Panc1 (cell line): ENCODE data around the gene PTCD2.

Source experiments
- POLR2AphosphoS5 ChIP-seq: IDR thresholded peaks from 2 replicates; pipeline ENCODE4 v1.6.1; 2012; ENCODE audit warnings: mild to moderate bottlenecking, low read depth, low read length, moderate library complexity
- TF ChIP-seq, protein P1 (sequence below): fragments of 450-650 bp; IDR thresholded peaks from 2 replicates; pipeline ENCODE4 v1.5.1; 2017; ENCODE audit warnings: mild to moderate bottlenecking
- TF ChIP-seq, protein P2 (sequence below), 2 experiments: IDR thresholded peaks; 2 replicates each; pipeline ENCODE4 v1.6.1; 2011 to 2012; ENCODE audit warnings: low read depth in 2 of 2, control low read depth in 1 of 2, low read length in 1 of 2, mild to moderate bottlenecking in 1 of 2, moderate library complexity in 1 of 2; ENCODE audit not compliant: insufficient read depth in 1 of 2

GRCh38 chr5:72369301-72369700 is 49.1 kb downstream of the PTCD2 start:
- TF ChIP-seq, protein P1, sequence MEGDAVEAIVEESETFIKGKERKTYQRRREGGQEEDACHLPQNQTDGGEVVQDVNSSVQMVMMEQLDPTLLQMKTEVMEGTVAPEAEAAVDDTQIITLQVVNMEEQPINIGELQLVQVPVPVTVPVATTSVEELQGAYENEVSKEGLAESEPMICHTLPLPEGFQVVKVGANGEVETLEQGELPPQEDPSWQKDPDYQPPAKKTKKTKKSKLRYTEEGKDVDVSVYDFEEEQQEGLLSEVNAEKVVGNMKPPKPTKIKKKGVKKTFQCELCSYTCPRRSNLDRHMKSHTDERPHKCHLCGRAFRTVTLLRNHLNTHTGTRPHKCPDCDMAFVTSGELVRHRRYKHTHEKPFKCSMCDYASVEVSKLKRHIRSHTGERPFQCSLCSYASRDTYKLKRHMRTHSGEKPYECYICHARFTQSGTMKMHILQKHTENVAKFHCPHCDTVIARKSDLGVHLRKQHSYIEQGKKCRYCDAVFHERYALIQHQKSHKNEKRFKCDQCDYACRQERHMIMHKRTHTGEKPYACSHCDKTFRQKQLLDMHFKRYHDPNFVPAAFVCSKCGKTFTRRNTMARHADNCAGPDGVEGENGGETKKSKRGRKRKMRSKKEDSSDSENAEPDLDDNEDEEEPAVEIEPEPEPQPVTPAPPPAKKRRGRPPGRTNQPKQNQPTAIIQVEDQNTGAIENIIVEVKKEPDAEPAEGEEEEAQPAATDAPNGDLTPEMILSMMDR, result no peak
- TF ChIP-seq POLR2AphosphoS5, result no peak
- TF ChIP-seq, protein P2, sequence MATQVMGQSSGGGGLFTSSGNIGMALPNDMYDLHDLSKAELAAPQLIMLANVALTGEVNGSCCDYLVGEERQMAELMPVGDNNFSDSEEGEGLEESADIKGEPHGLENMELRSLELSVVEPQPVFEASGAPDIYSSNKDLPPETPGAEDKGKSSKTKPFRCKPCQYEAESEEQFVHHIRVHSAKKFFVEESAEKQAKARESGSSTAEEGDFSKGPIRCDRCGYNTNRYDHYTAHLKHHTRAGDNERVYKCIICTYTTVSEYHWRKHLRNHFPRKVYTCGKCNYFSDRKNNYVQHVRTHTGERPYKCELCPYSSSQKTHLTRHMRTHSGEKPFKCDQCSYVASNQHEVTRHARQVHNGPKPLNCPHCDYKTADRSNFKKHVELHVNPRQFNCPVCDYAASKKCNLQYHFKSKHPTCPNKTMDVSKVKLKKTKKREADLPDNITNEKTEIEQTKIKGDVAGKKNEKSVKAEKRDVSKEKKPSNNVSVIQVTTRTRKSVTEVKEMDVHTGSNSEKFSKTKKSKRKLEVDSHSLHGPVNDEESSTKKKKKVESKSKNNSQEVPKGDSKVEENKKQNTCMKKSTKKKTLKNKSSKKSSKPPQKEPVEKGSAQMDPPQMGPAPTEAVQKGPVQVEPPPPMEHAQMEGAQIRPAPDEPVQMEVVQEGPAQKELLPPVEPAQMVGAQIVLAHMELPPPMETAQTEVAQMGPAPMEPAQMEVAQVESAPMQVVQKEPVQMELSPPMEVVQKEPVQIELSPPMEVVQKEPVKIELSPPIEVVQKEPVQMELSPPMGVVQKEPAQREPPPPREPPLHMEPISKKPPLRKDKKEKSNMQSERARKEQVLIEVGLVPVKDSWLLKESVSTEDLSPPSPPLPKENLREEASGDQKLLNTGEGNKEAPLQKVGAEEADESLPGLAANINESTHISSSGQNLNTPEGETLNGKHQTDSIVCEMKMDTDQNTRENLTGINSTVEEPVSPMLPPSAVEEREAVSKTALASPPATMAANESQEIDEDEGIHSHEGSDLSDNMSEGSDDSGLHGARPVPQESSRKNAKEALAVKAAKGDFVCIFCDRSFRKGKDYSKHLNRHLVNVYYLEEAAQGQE (IDR thresholded peaks at IDR 0.05; ENCODE audit: insufficient read depth in 1 of 2, low read depth in 2 of 2, low read length in 1 of 2), result no peak
